Measurements from ENCODE around the gene MCCC2.
"Not testable (repeated sequence)": the region's sequence is repeated elsewhere in the genome, so short reads cannot be mapped to it uniquely, and the experiment has no call there.

MCCC2 gene

GRCh38 chr5:71645030-71645429 is 57.9 kb downstream of the MCCC2 start:
- no peak for TF ChIP-seq MYC (IDR thresholded peaks at IDR 0.05; ENCODE audit: low read depth, low read length)
- TF ChIP-seq MAX (IDR thresholded peaks at IDR 0.05; ENCODE audit: low read depth, low read length) = no peak
- TF ChIP-seq POLR2A (IDR thresholded peaks at IDR 0.05; ENCODE audit: extremely low read depth, insufficient read length) = no peak
- no peak for TF ChIP-seq CTCF (IDR thresholded peaks at IDR 0.05; ENCODE audit: low read depth, low read length)
- no peak for DNase-seq (ENCODE audit: low read depth)
- H3K4me3 ChIP-seq (ENCODE audit: low read depth, low read length) = no peak overlapping the region

GRCh38 chr5:71650940-71651339 is 63.8 kb downstream of the MCCC2 start:
- not testable (repeated sequence) for H3K4me3 ChIP-seq (ENCODE audit: low read depth, low read length); DNase-seq (ENCODE audit: low read depth)

- H3K4me3 ChIP-seq (ENCODE audit: low read depth, low read length) = no peak overlapping the region
- DNase-seq (ENCODE audit: low read depth) = no peak
- TF ChIP-seq MYC (IDR thresholded peaks at IDR 0.05; ENCODE audit: low read depth, low read length) = no peak
- TF ChIP-seq MAX (IDR thresholded peaks at IDR 0.05; ENCODE audit: low read depth, low read length) = no peak
- no peak for TF ChIP-seq CTCF (IDR thresholded peaks at IDR 0.05; ENCODE audit: low read depth, low read length)
- TF ChIP-seq POLR2A (IDR thresholded peaks at IDR 0.05; ENCODE audit: extremely low read depth, insufficient read length) = no peak
Observed at GRCh38 chr5:71651579-71651978, 64.4 kb downstream of the MCCC2 start.

GRCh38 chr5:71652349-71652748 is 65.2 kb downstream of the MCCC2 start:
- DNase-seq (ENCODE audit: low read depth) = no peak
- TF ChIP-seq MAX (IDR thresholded peaks at IDR 0.05; ENCODE audit: low read depth, low read length) (no peak), MYC (IDR thresholded peaks at IDR 0.05; ENCODE audit: low read depth, low read length) (no peak), POLR2A (IDR thresholded peaks at IDR 0.05; ENCODE audit: extremely low read depth, insufficient read length) (no peak), CTCF (IDR thresholded peaks at IDR 0.05; ENCODE audit: low read depth, low read length) (no peak)
- no peak overlapping the region for H3K4me3 ChIP-seq (ENCODE audit: low read depth, low read length)

- H3K4me3 ChIP-seq (ENCODE audit: low read depth, low read length) = no peak overlapping the region
- TF ChIP-seq MYC (IDR thresholded peaks at IDR 0.05; ENCODE audit: low read depth, low read length) (no peak), POLR2A (IDR thresholded peaks at IDR 0.05; ENCODE audit: extremely low read depth, insufficient read length) (no peak), CTCF (IDR thresholded peaks at IDR 0.05; ENCODE audit: low read depth, low read length) (no peak), MAX (IDR thresholded peaks at IDR 0.05; ENCODE audit: low read depth, low read length) (no peak)
- no peak for DNase-seq (ENCODE audit: low read depth)
Observed at GRCh38 chr5:71652803-71653543, 65.8 kb downstream of the MCCC2 start.

GRCh38 chr5:71658916-71659662 is 71.9 kb downstream of the MCCC2 start:
- peak; percentile 11 for DNase-seq (ENCODE audit: low read depth)
- H3K4me3 ChIP-seq (ENCODE audit: low read depth, low read length) = no peak overlapping the region
- TF ChIP-seq MYC (IDR thresholded peaks at IDR 0.05; ENCODE audit: low read depth, low read length) (no peak), POLR2A (IDR thresholded peaks at IDR 0.05; ENCODE audit: extremely low read depth, insufficient read length) (no peak), CTCF (IDR thresholded peaks at IDR 0.05; ENCODE audit: low read depth, low read length) (peak; percentile 4), MAX (IDR thresholded peaks at IDR 0.05; ENCODE audit: low read depth, low read length) (no peak)
